Smooth muscle cell (in vitro differentiated cells): ENCODE data around the gene AFDN. TPM values are rescaled to one million over a fixed set of nuclear protein-coding genes. Genes with fewer than 3 reads are reported as not detected.

Source experiments
- DNase-seq: peaks from one replicate; lab custom pipeline; 2025; ENCODE audit not compliant: unreplicated experiment; lab: John Stamatoyannopoulos, UW
- H2AFZ ChIP-seq: fragments of 200-600 bp; sonication (generic); 2 replicates; pipeline ENCODE4 v1.6.0; 2016; ENCODE audit warnings: antibody characterized with exemption, low read depth, mild to moderate bottlenecking
- H3F3A ChIP-seq: fragments of 200-600 bp; sonication (generic); 2 replicates; pipeline ENCODE4 v1.6.0; 2017; ENCODE audit warnings: antibody characterized with exemption, low read depth
- H3K27ac ChIP-seq: fragments of 200-600 bp; sonication (generic); 2 replicates; pipeline ENCODE4 v1.5.1; 2016; ENCODE audit warnings: low read depth, mild to moderate bottlenecking
- H3K27me3 ChIP-seq: fragments of 200-600 bp; sonication (generic); 2 replicates; pipeline ENCODE4 v1.6.1; 2016; ENCODE audit warnings: low read depth, mild to moderate bottlenecking
- H3K36me3 ChIP-seq: fragments of 200-600 bp; sonication (generic); 2 replicates; pipeline ENCODE4 v1.5.1; 2016; ENCODE audit warnings: low read depth
- H3K4me1 ChIP-seq: fragments of 200-600 bp; sonication (generic); 2 replicates; pipeline ENCODE4 v1.5.1; 2016; ENCODE audit warnings: low read depth
- H3K4me2 ChIP-seq: fragments of 200-600 bp; sonication (generic); 2 replicates; pipeline ENCODE4 v1.6.0; 2016; ENCODE audit warnings: mild to moderate bottlenecking
- H3K4me3 ChIP-seq: fragments of 200-600 bp; sonication (generic); 2 replicates; pipeline ENCODE4 v1.5.1; 2016; ENCODE audit warnings: mild to moderate bottlenecking
- H3K79me2 ChIP-seq: fragments of 200-600 bp; sonication (generic); 2 replicates; pipeline ENCODE4 v1.6.0; 2016; ENCODE audit warnings: low read depth, mild to moderate bottlenecking
- H3K9ac ChIP-seq: fragments of 200-600 bp; sonication (generic); 2 replicates; pipeline ENCODE4 v1.6.0; 2016; ENCODE audit warnings: low read depth
- H3K9me3 ChIP-seq: fragments of 200-600 bp; sonication (generic); replicated peaks from 2 replicates; pipeline ENCODE4 v1.5.1; 2016; ENCODE audit warnings: low read depth
- H4K20me1 ChIP-seq: fragments of 200-600 bp; sonication (generic); 2 replicates; pipeline ENCODE4 v1.6.0; 2016; ENCODE audit warnings: low read depth
- WGBS: methylation state at CpG from one replicate; pipeline ENCODE4 v1.1.7; 2016; ENCODE audit warnings: low lambda C conversion rate; 5-methylcytosine and 5-hydroxymethylcytosine counted together
- polyA plus RNA-seq: library from polyadenylated mRNA; unstranded; fragments of >200 nt; fragmentation: Nextera tagmentation; extraction: Ambion mirVana; gene quantifications from 2 replicates; pipeline ENCODE4 v1.2.1, GENCODE V29; 2016
- total RNA-seq: library from RNA; depleted of rRNA; stranded (reverse); fragments of >200 nt; gene quantifications from 2 replicates; pipeline ENCODE4 v1.2.3, GENCODE V29; 2014
- TF ChIP-seq, protein P1 (sequence below): fragments of 200-600 bp; sonication (generic); IDR thresholded peaks from 2 replicates; pipeline ENCODE4 v1.5.1; 2017; ENCODE audit warnings: borderline replicate concordance, mild to moderate bottlenecking, antibody characterized with exemption; ENCODE audit not compliant: insufficient read depth, poor library complexity, severe bottlenecking

Gene AFDN
- total and polyA plus RNA-seq, 2 experiments from 2014 or later, result 52.3 to 98.8 TPM

DNA sequence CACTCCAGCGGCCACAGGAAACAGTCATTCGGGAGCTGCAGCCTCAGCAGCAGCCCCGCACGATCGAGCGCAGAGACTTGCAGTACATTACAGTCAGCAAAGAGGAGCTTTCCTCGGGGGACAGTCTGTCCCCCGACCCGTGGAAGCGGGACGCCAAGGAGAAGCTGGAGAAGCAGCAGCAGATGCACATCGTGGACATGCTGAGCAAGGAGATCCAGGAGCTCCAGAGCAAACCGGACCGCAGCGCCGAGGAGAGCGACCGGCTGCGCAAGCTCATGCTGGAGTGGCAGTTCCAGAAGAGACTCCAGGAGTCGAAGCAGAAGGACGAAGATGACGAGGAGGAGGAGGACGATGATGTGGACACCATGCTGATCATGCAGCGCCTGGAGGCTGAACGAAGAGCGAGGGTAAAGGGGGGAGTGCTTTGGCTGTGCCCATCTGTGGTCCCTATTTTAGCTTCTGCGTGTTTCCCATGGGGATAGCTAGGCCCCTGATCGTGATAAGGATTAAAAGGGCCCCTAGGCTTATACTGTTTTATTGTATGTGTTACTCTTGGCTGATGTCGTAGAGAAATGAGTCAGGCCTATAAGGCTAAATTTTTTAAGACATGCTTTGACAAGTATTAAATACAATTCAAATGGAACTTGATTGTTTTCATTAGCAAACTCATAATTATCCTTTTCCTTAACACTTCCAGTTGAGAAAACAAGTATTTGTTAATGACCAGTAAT is 125.2 kb downstream of the AFDN start:
- 95% methylated on average over 29 of the region's 29 CpGs for WGBS
- Histone ChIP-seq H2AFZ (no peak overlapping the region), H3K9ac (no peak overlapping the region), H3K27ac (no peak overlapping the region), H3K4me3 (no peak overlapping the region), H4K20me1 (peaks cover 10% of the 10 kb centered on the region), H3K27me3 (no peaks in the 10 kb centered on the region), H3K4me2 (no peak overlapping the region), H3K9me3 (no peaks in the 10 kb centered on the region), H3K79me2 (peaks cover 33% of the 10 kb centered on the region), H3K4me1 (peaks cover 4% of the 10 kb centered on the region), H3F3A (peaks cover 6% of the 10 kb centered on the region), H3K36me3 (peaks cover 4% of the 10 kb centered on the region)
- TF ChIP-seq, protein P1, sequence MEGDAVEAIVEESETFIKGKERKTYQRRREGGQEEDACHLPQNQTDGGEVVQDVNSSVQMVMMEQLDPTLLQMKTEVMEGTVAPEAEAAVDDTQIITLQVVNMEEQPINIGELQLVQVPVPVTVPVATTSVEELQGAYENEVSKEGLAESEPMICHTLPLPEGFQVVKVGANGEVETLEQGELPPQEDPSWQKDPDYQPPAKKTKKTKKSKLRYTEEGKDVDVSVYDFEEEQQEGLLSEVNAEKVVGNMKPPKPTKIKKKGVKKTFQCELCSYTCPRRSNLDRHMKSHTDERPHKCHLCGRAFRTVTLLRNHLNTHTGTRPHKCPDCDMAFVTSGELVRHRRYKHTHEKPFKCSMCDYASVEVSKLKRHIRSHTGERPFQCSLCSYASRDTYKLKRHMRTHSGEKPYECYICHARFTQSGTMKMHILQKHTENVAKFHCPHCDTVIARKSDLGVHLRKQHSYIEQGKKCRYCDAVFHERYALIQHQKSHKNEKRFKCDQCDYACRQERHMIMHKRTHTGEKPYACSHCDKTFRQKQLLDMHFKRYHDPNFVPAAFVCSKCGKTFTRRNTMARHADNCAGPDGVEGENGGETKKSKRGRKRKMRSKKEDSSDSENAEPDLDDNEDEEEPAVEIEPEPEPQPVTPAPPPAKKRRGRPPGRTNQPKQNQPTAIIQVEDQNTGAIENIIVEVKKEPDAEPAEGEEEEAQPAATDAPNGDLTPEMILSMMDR, result no peak
- DNase-seq, result no peak

DNA sequence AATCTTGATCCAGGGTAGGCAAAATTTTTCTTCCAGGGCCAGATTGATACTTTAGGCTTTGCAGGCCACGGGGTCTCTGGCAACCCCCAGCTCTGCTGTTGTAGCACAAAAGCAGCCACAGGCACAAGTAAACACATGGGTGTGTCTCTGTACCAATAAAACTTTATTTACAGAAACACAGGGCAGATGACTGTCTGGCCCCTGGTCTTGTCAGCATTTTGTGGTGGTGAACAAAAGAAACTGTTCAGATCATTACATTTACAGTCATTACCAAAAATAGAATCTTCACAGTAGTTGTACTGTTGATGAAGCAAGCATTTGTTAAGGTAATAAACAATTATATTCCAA is 125.8 kb downstream of the AFDN start:
- Histone ChIP-seq H3K79me2 (peaks cover 33% of the 10 kb centered on the region), H3K27ac (no peak overlapping the region)

DNA sequence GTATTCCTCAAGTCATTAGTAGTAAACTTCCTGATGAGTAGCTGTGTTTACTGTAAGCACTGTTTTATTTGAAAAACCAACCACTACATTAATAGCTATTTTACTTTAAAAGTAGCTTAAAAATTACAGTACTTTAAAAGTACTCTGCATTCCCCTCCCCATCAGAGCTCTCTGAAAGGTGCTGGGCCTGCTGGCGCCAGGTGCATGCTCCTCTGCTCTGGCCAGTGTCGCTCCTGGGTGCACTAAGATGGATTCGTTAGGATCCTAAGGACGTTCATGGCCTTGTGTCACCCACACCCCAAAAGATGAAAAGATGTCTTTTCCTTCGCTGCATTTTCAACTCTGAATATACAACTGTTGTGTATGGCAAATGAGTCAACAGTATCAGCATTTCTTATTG is 126.8 kb downstream of the AFDN start:
- H3K4me1 ChIP-seq, result no peaks in the 10 kb centered on the region
- H3K4me3 ChIP-seq, result no peak overlapping the region
- peaks cover 13% of the 10 kb centered on the region for H4K20me1 ChIP-seq
- peaks cover 42% of the 10 kb centered on the region for H3K79me2 ChIP-seq
- no peaks in the 10 kb centered on the region for H3K9me3 ChIP-seq
- peaks cover 6% of the 10 kb centered on the region for H3F3A ChIP-seq
- WGBS, result 94% methylated on average over 5 of the region's 5 CpGs
- TF ChIP-seq, protein P1, result no peak
- H3K4me2 ChIP-seq, result no peak overlapping the region
- H3K27ac ChIP-seq, result no peak overlapping the region
- no peak for DNase-seq
- H2AFZ ChIP-seq, result no peak overlapping the region
- H3K27me3 ChIP-seq, result no peaks in the 10 kb centered on the region
- H3K36me3 ChIP-seq, result peaks cover 4% of the 10 kb centered on the region
- H3K9ac ChIP-seq, result no peak overlapping the region

More for the DNA sequence above, 125.8 kb downstream of the AFDN start:
- Histone ChIP-seq H3K4me2 (no peak overlapping the region), H4K20me1 (peaks cover 13% of the 10 kb centered on the region), H2AFZ (no peak overlapping the region), H3K4me1 (peaks cover 4% of the 10 kb centered on the region), H3K9me3 (no peaks in the 10 kb centered on the region), H3K36me3 (peaks cover 4% of the 10 kb centered on the region), H3K9ac (no peak overlapping the region), H3F3A (peaks cover 6% of the 10 kb centered on the region), H3K27me3 (no peaks in the 10 kb centered on the region), H3K4me3 (no peak overlapping the region)
- TF ChIP-seq, protein P1, result no peak
- DNase-seq, result no peak
- 56% methylated on average over 1 of the region's 1 CpG for WGBS

DNA sequence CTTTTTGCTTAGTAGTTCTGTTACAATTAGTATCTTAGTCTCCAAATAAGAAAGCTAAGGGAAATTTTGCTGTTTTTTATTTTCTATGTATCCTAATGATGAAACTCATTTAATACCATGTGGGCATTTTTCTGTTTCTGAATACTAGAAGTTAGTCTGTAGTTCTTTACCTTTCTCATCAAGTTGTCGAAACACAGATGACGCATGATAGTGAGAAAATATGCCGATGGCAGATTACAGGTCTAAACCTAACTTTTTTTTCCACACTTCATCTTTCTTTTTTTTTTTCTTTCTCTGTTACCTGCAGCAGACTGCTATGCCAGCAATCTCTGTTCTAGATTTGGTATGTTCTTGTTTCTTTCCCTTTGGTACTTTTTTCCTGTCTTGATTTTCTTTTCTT is 127.4 kb downstream of the AFDN start:
- 99% methylated on average over 3 of the region's 3 CpGs for whole genome bisulfite sequencing
- Histone ChIP-seq H3K9me3 (no peaks in the 10 kb centered on the region), H3K9ac (no peak overlapping the region), H4K20me1 (peaks cover 13% of the 10 kb centered on the region), H3K27me3 (no peaks in the 10 kb centered on the region), H3K27ac (no peak overlapping the region), H3F3A (peaks cover 5% of the 10 kb centered on the region), H3K36me3 (peaks cover 4% of the 10 kb centered on the region), H3K4me2 (no peak overlapping the region), H3K4me1 (no peaks in the 10 kb centered on the region), H3K79me2 (peaks cover 44% of the 10 kb centered on the region), H2AFZ (no peak overlapping the region), H3K4me3 (no peak overlapping the region)
- TF ChIP-seq, protein P1, result no peak
- no peak for DNase-seq
